GM12892 (cell line): Measurements from ENCODE around the gene SORCS2.

Source experiments
- DNase-seq: peaks from one replicate; pipeline ENCODE4 v3.0.0; 2011; ENCODE audit not compliant: insufficient read length
- FAIRE-seq: peaks from 2 replicates; lab custom pipeline; 2011; peaks lifted over from hg19 to GRCh38; lab: Jason Lieb, UNC
- POLR2A ChIP-seq: IDR thresholded peaks from 2 replicates; pipeline ENCODE4 v1.6.1; 2011; ENCODE audit warnings: low read depth, low read length, control low read depth
- POLR2AphosphoS5 ChIP-seq: IDR thresholded peaks from 2 replicates; pipeline ENCODE4 v1.6.1; 2011; ENCODE audit warnings: low read depth, low read length, control low read depth
- TAF1 ChIP-seq: IDR thresholded peaks from 2 replicates; pipeline ENCODE4 v1.6.1; 2011; ENCODE audit warnings: low read depth, mild to moderate bottlenecking, control low read depth, low read length, borderline replicate concordance

Gene SORCS2

DNA sequence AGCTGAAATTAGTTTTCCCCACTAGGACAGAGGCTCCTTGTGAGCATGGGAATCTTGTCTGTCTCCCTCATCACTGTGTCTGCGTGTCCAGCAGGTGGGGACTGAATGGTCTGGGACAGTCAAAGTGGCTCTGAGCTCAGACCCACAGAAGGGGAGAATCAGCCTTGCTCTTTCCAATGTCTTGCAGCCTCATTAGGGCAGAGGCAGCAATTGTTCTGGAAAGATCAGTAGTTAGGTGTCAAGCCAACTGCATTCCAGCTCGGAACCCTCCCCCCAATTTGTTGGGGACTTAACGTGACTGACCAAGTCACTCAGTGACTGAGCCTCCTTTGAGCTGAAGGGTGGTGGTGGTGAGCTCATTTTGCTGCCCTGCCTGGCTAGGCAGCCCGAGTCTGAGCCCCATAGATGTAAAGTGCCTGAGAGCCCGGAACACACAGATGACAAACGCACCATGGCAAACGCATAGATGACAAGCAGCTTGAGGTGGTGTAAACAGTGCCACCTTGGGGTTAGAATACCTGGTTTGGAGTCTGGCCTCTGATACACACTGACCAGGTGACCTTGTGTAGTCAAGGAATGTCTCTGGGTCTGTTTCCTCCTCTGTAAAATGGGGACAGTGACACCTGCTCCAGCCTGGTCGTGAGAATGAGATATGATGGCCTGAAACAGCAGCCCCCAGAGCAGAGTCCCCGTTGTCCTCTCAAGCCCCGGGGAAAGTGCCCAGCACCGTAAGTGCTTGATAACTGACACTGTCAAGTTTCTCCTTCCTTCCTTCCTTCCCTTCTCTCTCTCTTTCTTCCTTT, 2.7 kb upstream of the SORCS2 start:
- DNase-seq: no peak
- TF ChIP-seq POLR2A (no peak), TAF1 (no peak)
- no peak for FAIRE-seq

DNA sequence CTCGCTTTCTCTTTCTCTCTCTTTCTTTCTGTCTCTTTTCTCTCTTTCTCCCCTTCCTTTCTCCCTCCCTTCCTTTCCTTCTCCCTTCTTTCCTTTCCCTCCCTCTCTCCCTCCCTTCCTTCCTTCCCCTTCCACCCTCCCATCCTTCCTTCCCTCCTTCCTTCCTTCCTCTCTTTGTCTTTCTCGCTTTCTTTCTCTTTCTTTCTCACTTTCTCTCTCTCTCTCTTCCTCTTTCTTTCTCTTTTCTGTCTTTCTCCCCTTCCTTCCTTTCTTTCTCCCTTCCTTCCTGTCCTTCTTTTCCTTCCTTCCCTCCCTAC, 2.1 kb upstream of the SORCS2 start:
- TF ChIP-seq POLR2A (no peak), TAF1 (no peak), POLR2AphosphoS5 (no peak)
- FAIRE-seq (no peak), DNase-seq (no peak)

DNA sequence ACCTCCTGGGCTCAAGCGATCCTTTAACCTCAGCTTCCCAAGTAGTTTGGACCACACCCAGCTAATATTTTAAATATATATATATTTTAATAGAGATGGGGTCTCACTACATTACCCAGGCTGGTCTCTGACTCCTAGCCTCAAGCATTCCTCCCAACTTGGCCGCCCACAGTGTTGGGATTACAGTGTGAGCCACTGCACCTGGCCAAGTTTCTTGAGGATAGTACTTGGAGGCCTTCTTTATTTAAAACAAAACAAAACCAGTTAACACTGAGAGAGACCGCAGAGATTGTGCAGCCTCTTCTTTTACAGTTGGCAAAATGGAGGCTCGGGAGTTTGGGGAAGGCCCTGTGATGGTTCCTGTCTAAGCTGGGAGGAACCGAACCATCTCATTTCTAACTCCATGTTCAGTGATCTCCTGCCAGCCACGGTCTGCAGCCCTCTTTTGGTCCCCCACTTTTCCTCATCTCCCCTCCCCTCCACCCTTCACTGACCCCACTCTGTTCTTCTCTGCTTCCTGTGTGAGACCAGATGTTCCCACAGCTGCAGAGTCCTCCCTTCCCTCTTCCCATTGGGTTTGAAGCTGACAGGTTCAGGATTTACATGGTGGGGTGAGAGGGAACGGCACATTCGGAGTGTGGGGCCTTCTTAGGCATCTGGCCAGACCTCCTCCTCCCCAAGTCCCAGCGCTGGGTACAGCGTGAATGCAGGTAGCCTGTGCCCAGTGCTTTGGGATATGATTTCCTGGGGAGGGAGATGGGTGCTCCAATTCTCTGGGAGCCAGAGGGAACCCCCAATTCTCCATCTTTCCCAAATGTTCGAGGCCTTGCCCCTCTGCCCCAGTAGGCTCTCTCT, 1.4 kb upstream of the SORCS2 start:
- TF ChIP-seq TAF1 (no peak), POLR2A (no peak), POLR2AphosphoS5 (no peak)
- FAIRE-seq: no peak
- DNase-seq: no peak

DNA sequence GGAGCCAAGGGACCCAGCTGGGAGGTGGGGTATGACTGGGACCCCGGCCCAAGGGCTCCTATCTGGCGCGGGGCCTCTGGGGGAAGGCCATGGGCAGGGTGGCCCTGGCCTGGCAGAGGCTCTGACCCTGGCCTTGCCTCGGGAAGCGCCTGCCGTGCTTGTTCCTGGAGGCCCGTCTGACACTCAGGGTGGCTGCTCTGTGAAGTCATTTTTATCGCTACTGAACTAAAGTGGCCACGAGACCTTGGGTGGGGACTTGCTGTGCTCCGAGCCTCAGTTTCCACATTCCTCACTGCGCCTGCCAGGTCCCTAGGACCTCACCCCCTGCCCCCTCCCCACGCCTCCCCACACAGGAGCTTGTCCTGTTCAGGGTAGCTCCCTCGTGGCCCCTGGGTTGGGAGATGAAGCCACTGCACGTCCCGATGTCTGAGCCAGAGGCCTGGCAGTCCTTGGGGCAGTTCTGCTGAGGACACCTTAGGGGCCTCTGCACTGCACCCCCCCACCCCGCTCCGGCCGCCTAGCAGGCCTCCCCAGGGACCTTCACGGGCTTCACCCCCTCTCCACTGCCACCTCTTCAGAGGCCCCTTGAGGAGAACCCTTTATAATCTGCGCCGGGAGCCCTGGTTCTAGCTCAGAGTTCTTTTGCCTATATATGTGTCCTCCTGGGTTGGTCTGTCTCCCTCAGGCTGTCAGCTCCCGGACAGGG, 639 bp upstream of the SORCS2 start:
- DNase-seq (no peak), FAIRE-seq (no peak)
- TF ChIP-seq POLR2A: no peak
- no peak for TF ChIP-seq POLR2AphosphoS5
- TF ChIP-seq TAF1: no peak

DNA sequence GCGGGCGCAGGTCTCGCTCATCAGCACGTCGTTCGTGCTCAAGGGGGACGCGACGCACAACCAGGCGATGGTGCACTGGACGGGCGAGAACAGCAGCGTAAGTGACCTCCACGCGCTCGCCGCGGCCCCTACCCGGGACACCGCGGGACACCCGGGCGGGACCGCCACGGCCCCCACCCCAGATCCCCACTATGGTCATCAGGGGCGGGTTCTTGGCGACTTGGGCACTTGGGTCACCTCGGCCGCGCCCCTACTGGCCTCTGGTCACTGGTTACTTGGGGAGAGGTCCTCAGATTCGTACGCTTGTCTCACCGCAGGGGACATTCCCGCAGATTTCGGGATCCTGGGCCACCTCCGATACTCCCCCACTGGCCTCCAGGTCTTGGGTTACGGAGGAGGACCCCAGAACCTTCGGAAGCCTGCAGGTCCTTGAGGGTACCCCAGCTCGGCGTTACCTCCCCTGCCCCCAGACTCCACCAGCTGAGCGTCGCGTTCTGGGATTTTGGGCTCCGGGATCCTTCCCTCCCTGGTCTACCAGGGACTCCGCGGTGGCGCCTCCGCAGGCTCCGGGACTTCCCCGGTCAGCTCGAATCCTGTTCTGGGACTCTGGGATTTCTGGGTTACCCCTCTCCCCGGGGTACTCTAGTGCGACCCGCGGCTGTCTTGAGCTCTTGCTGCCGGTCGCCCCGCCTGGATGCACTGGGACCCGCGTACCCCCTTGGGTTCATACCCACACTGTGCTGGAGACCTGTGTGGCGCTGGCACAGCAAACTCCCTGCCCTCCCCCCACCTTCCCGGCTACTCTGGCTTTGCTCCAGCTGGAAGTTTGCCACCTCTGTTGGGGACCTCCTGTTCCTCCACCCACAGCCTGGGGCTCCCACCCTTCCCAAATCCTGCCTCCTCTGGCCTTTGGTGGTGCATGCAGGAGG, 956 bp downstream of the SORCS2 start:
- FAIRE-seq (no peak), DNase-seq (no peak)
- TF ChIP-seq POLR2A: no peak

DNA sequence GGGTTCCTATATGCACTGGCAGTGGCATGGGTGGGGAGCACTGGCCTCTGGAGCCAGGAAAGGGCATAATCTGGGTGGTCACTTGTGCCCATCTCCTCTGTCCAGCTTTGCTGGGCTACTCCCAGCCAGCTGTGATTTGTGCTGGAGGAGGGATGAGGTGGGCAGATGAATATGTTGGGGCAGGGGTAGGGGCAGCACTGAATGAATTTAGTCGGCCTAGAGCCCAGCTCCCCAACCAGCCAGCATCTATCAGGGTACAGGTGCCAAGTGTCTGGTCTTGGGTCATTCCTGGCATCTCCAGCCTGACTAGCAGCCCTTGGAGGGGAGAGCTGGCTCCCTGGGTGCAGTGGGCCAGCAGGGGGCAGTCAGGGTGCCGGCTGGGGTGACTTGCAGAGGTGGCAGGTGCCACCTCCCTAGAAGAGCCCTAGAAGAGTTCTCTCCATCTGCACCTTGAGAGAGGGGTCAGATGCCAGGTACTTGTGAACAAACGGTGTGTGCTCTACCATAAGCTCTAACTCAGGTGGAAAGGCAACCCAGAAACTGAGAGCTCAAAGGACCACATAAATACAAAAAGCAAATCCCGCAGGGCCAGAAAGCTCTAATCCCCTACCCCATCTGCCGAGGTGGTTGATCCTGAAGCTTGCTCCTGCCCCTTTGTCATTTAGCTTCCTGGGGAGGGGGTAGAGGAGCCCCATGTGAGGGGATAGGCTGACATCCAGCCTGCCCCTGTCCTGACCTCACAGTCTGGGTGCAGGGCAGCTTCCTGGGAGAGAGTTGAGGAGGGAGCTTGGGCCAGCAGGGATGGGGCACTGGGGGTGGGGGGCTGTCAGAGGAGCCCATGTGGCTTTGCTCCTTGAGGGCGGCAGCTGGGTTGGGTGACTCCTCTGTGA, 2.2 kb downstream of the SORCS2 start:
- no peak for DNase-seq
- no peak for FAIRE-seq
- TF ChIP-seq TAF1 (no peak), POLR2AphosphoS5 (no peak), POLR2A (no peak)

DNA sequence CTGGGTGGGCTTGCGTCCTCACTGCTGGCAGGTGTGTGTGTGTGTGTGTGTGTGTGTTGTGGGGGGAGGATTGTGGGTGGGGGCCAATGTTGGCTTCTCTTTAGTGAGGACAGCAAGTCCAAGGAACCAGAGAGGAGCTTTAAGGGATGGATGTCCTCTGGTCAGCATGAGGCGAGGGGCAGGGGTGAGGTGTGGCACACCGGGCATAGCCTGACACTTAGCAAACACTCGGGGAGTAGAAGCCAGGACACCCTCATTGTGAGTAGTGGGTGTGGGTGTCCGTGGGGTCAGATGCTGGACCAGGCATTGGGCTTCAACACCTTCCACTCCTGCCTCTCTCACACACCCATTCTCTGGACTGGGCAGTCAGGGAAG, 2.8 kb downstream of the SORCS2 start:
- no peak for TF ChIP-seq POLR2AphosphoS5
- no peak for TF ChIP-seq POLR2A
- no peak for FAIRE-seq
- DNase-seq: no peak

DNA sequence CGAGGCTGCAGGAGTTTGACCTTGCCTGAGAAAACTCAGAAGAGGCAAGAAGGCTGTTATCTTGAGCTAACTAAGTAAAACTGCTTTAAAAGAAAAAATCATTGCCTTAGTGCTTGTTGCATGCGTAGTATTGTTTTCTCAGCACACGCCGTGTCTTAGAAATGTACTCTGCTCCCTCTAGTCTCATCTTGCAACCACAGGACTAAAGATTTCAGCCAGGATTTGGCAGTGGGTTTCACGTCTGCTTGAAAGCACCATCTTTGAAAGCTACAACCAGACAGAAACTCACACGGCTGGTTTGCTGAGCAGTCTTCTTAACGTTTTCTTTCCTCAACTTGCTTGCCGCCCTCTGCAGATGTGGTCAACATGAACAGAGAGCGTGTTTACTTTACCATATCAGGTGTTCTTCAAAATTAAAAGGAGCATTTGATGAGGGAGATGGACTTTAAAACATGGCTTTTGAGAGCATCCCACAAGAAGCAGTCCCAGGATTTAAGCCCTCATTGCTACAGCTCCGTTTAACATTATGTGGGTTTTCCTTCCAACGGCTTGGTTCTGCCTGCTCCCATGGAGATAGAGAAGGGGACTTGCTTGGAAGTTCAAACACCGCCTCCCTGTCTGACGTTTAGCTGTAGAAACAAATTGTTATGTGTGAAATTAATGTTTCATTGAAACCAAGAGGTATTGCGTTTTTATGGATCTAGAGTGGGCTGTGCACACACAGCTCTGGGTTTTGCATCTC, 3.4 kb downstream of the SORCS2 start:
- no peak for TF ChIP-seq POLR2A
- no peak for TF ChIP-seq TAF1
- TF ChIP-seq POLR2AphosphoS5: no peak
- no peak for FAIRE-seq
- DNase-seq: no peak

DNA sequence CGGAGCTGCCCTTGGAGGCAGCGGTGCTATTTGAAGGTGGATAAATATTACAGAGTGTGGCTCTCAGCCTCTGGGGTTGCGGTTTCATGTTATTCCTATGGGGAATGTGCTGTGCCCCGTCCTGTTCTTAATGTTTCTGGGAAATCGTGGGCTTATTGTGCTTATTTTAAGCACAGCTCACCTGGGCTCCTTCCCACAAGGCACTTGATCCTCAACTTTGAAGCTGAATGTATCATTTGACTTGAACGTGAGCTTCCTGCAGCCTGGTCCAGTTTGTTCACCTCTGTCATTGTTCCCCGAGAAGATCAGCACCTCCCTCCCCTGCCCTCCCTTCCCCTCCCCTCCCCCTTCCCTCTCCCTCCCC, 3.9 kb downstream of the SORCS2 start:
- DNase-seq (no peak), FAIRE-seq (no peak)

DNA sequence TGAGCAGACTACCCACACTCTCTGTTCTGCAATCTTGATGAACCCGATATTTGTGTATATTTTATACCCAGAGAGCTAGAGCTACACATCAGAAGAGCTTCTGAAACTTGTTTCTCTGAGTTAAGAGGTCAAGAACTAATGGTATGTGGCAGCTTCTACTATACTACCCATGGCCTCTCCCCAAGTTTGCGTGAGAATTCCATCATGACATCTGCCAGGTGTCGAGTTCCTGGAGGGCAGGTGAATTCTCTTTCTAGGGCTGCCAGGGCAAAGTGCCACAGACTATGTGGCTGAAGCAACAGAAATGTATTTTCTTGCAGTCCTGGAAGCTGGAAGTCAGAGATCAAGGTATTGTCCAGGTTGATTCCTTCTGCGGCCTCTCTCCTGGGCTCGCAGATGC, 4.4 kb downstream of the SORCS2 start:
- TF ChIP-seq TAF1: no peak
- TF ChIP-seq POLR2A: no peak
- DNase-seq: no peak
- FAIRE-seq: no peak

More for the DNA sequence above, 3.9 kb downstream of the SORCS2 start:
- TF ChIP-seq TAF1: no peak
- no peak for TF ChIP-seq POLR2AphosphoS5
- no peak for TF ChIP-seq POLR2A
